Stimulated activated memory B cell treated with anti-CD40 and anti-IgM and Interleukin-4, amounts not matched to agents 10 μg/mL and 1 μg/mL and 100 μg/mL, for 72 hours (primary cell): ENCODE results near the gene PTPRM.

ENCODE experiments used
- ATAC-seq: fragments of 150-1000 bp; cut with Tn5 transposase; 2 replicates; pipeline ENCODE4 v1.10.0; 2021
- H3K27ac Mint-ChIP-seq: one replicate; pipeline ENCODE4 v1.8.0; 2022; ENCODE audit warnings: mild to moderate bottlenecking, mixed read lengths
- H3K27me3 Mint-ChIP-seq: one replicate; pipeline ENCODE4 v1.8.0; 2022; ENCODE audit warnings: mixed read lengths
- H3K36me3 Mint-ChIP-seq: one replicate; pipeline ENCODE4 v1.8.0; 2022; ENCODE audit warnings: mixed read lengths
- H3K4me1 Mint-ChIP-seq: one replicate; pipeline ENCODE4 v1.8.0; 2022; ENCODE audit warnings: mixed read lengths
- H3K4me3 Mint-ChIP-seq: one replicate; pipeline ENCODE4 v1.8.0; 2022; ENCODE audit warnings: mild to moderate bottlenecking, moderate library complexity, mixed read lengths
- H3K9me3 Mint-ChIP-seq: one replicate; pipeline ENCODE4 v1.8.0; 2022; ENCODE audit warnings: mixed read lengths

Gene PTPRM

DNA sequence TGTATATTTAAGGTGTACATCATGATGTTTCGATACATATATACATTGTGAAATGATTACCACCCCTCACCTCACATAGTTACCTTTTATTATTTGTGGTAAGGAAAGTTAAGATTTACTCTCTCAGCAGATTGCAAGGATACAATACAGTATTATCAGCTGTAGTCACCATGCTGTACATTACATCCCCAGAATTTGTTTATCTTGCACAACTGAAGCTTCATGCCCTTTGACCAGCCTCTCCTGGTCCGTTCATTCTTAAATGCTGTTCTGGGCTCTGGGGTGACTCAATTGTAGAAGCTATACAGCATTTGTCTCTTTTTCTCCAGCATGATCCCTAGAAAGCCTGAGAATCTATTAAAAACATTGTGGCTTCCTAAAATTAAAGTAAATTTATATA is 90.8 kb downstream of the PTPRM start:
- H3K27me3 Mint-ChIP-seq, result no peaks in the 10 kb centered on the region
- no peak overlapping the region for H3K4me3 Mint-ChIP-seq
- no peaks in the 10 kb centered on the region for H3K4me1 Mint-ChIP-seq
- no peaks in the 10 kb centered on the region for H3K36me3 Mint-ChIP-seq
- ATAC-seq, result no peak
- H3K27ac Mint-ChIP-seq, result no peak overlapping the region
- no peaks in the 10 kb centered on the region for H3K9me3 Mint-ChIP-seq

DNA sequence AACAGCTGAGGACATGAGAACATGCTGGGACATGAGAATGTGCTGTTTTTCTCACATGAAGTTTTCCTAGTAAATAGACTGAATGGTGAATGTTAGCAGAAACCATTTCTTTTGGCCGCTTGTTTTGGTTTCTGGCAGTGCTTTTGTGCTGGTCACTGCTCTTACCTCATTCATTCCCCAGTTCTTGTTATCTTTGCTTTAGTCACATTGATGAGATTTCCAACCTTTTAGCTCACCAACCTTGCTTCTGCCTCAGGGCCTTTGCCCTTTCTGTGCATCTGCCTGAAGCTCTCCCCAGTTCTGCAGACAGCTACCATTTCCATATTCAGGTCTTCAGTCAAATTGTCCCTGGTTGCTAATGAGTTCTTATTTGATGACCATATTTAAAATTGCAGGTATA is 91.6 kb downstream of the PTPRM start:
- Mint-ChIP-seq H3K9me3 (no peaks in the 10 kb centered on the region), H3K27me3 (no peaks in the 10 kb centered on the region), H3K27ac (no peak overlapping the region), H3K4me1 (no peaks in the 10 kb centered on the region), H3K36me3 (no peaks in the 10 kb centered on the region), H3K4me3 (no peak overlapping the region)
- no peak for ATAC-seq

DNA sequence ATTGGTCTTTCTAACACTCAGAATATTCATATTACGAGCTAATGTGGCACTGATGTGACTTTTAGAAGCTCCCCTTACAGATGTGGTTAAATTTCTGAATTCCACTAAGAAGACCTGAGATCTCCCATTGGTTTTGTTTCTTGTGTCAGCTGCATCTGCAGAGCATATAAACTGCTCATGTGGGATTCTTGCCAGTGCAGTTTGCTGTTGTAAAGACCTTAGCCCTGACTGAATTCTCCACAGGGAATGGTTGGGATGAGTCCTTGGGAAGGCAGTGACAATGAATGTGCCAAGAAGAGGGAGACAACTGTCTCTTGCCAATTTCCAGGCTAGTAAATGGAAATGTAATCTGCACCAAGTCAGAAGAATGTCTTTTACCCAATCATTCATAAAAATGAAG is 94.1 kb downstream of the PTPRM start:
- Mint-ChIP-seq H3K36me3 (no peaks in the 10 kb centered on the region), H3K27me3 (no peaks in the 10 kb centered on the region), H3K4me3 (no peak overlapping the region), H3K4me1 (no peaks in the 10 kb centered on the region), H3K27ac (no peak overlapping the region), H3K9me3 (peaks cover 3% of the 10 kb centered on the region)
- no peak for ATAC-seq

DNA sequence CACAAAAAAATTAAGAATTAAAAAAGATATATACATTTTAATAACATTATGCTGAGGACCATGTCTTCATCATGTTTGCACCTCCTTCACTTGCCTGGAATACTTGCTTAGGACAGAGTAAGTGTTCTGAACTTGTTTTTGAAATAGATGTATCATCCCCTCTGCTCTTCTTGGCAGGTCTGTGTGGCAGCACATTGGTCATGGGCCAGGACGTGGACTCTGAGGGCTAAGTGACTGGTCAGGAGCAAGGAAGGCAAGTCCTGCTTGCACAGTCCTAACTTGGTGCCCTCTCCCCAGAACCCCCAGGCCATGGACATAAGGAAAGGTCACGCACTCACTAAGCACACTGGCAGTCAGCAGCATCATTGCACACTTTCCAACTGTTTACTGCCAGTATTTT is 95.8 kb downstream of the PTPRM start:
- H3K27ac Mint-ChIP-seq, result no peak overlapping the region
- no peak for ATAC-seq
- no peaks in the 10 kb centered on the region for H3K36me3 Mint-ChIP-seq
- no peak overlapping the region for H3K4me3 Mint-ChIP-seq
- no peaks in the 10 kb centered on the region for H3K27me3 Mint-ChIP-seq
- H3K4me1 Mint-ChIP-seq, result no peaks in the 10 kb centered on the region
- H3K9me3 Mint-ChIP-seq, result peaks cover 3% of the 10 kb centered on the region

DNA sequence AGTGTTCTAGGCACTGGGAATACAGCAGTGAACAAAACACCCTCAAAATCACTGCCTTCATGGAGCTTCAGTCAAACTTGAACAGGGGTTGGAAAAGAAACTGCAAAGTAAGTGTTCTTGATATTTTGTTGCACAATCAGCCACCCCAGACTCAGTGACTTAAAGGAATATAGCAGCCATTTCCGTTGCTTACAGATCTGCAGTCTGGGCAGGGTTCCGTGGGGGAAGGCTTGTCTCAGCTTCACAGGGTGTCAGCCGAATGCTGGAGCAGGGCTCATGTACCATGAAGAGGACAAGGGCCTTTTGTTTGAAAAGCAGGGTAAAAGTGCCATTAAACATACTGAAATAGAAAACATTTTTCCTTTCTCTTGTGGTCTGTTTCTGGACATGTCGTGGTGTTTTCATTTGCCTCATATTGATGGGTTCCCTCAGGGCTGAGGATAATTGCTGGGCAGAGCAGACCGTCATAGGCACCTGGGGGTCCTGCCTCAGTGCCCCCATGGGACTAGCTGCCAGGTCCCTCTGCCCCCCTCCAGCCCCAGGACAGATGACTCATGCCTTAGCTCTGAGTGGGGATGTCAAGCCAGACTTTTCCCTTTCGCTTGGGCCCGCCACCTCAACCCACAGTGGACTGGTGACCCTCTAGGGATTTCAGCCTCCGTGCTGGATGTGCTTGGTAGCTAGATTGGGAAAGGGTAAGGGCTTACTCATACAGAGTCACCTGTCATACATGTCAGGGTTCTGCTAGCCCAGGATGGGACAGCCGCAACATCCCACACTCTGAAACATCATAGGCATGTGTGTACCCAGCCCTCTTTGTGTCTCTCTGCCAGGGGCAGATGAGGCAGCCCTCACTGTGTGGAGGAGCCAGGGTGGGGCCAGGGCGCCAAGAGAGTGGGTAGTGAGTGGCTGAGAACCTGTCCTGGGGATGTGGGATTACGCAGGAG is 96.5 kb downstream of the PTPRM start:
- Mint-ChIP-seq H3K27ac (no peak overlapping the region), H3K4me1 (no peaks in the 10 kb centered on the region), H3K9me3 (peaks cover 3% of the 10 kb centered on the region), H3K27me3 (no peaks in the 10 kb centered on the region), H3K4me3 (no peak overlapping the region), H3K36me3 (no peaks in the 10 kb centered on the region)
- ATAC-seq, result peak; percentile 37

DNA sequence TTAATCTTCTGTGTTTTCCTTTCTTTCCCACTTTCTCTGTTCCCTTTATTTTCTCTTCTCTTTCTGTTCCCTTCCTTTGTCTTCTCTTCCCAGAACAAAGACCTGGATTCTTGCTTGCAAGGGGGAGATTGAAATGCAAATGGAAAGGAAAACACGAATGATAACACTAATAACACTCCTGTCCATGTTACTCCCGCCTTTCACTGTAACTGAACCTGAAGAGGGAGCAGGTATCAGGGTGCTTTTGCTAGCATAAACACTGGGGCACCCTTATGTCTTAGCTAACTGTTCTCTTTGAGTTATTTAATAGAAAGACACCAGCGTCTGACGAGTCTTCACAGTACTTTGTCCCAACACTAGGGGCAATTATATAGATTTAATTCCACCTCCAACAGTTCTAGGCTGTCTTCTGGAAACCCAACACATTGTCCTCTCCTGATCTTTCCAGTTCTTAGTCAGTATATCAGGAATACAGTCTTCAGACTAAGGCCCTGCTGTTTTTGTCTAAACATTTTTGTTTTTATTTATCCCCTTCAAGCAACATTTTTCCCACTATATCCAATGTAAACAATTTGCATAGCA is 99.2 kb downstream of the PTPRM start:
- no peak for ATAC-seq
- Mint-ChIP-seq H3K36me3 (no peaks in the 10 kb centered on the region), H3K4me3 (no peak overlapping the region), H3K9me3 (peaks cover 3% of the 10 kb centered on the region), H3K27ac (no peak overlapping the region), H3K27me3 (no peaks in the 10 kb centered on the region), H3K4me1 (no peaks in the 10 kb centered on the region)

DNA sequence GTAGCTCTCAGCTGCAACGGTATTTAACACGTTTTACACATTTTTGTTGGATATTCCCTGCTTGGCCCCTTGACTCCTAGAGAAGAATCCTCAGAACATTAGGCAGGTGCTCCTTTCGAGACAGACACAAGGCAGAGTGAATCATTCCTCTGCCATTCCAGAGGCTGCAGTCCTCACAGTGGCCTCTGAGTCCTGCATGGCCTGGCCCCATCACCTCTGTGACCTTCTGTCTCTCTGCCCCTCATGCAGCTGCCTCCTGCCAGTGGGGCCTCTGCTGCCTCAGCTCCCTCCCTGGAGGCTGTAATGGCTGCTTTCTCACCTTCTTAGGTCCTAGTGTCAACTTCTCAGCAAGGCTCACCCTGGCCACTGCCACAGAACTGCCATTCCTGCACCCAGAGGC is 101.3 kb downstream of the PTPRM start:
- Mint-ChIP-seq H3K4me3 (no peak overlapping the region), H3K36me3 (no peaks in the 10 kb centered on the region), H3K4me1 (no peaks in the 10 kb centered on the region), H3K9me3 (peaks cover 5% of the 10 kb centered on the region), H3K27ac (no peak overlapping the region), H3K27me3 (no peaks in the 10 kb centered on the region)
- no peak for ATAC-seq

DNA sequence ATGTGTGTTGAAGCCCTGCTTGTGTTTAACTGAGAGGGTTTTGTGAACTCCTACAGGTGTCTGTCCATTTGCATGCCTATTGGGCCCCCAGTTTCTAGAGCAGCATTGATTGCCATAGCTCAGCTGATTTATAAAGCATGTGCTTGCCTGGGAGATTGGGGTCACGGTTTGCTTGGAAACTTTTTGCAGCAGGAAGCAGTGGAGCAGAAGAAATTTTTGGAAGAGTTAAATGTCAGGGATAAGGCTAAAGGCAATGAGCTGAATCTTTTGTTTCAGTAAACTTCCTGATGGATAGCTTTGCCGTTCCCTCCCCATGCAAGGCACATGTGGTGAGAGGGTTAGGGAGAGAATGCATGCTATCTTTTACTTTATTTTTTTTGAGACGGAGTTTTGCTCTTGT is 102.2 kb downstream of the PTPRM start:
- Mint-ChIP-seq H3K4me3 (no peak overlapping the region), H3K9me3 (peaks cover 9% of the 10 kb centered on the region), H3K27ac (no peak overlapping the region), H3K36me3 (no peaks in the 10 kb centered on the region), H3K4me1 (no peaks in the 10 kb centered on the region), H3K27me3 (no peaks in the 10 kb centered on the region)
- ATAC-seq, result no peak

DNA sequence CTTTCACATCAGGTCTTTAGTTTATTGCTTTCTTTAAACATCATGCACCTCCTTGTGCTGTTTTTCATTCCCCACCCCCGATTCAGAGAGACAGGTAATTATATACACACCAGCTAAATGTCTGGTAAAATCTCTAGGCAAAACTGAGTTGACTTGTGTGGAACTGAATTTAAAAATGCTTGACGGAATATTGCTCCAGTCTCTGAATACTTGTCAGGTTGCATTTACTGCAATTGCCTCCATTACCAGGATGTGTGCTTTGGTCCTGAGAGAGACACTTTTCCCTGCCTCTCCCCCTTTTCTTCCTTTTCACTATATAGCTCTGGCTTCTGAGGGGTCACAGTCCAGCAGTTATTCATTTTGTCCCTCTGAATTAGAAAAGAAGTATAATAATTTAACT is 104.0 kb downstream of the PTPRM start:
- Mint-ChIP-seq H3K4me3 (no peak overlapping the region), H3K27me3 (no peaks in the 10 kb centered on the region), H3K9me3 (peaks cover 5% of the 10 kb centered on the region), H3K27ac (no peak overlapping the region), H3K4me1 (no peaks in the 10 kb centered on the region), H3K36me3 (no peaks in the 10 kb centered on the region)
- no peak for ATAC-seq

DNA sequence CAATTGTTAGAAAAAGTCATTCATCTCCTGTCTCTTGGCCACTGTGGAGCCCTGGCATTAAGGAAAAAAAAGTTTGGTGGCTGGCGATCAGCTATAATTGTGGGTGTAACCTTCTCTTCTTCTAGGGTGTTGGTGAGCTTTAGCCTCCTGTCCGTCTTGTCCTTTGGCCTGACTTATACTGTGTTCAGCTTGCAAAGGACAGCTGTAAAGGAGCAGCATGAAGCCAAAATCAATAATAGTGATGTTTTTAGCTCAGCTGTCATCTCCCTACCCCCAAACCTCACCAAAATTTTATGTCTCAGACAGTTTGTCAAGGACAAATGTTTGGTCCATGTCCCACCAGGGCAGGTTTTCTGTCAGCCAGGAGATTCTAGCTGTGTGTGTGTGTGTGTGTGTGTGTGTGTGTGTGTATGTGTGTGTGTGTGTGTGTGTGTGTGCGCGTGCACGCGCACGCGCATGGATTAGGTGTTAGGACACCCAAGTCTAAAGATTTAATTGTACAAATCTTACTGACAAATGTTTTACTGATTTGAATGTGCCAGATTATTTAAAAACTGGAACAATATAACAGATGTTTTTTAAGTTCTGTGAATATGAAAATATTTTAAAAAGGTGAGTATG is 109.2 kb downstream of the PTPRM start:
- no peak overlapping the region for H3K4me3 Mint-ChIP-seq
- H3K27ac Mint-ChIP-seq, result no peak overlapping the region
- no peak for ATAC-seq
- H3K27me3 Mint-ChIP-seq, result no peaks in the 10 kb centered on the region
- peaks cover 7% of the 10 kb centered on the region for H3K9me3 Mint-ChIP-seq
- no peaks in the 10 kb centered on the region for H3K4me1 Mint-ChIP-seq
- no peaks in the 10 kb centered on the region for H3K36me3 Mint-ChIP-seq

DNA sequence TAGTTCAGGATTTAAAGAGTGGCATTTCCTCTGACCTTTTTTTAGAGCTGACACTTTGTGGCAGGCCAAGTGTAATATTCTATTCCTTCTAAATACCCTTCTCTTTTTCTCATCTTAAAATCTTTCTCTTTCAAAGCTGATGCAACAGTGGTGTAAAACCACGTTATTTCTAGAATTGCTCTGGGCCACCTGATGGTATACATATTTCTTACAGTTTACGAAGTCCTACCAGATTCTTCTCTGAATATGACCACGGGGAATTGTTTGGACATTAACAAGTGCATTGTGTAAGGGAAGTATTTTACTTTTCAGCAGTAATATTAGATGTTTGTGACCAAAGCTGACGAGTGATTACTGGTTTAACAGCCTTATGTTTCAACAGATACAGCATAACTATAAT is 109.9 kb downstream of the PTPRM start:
- H3K27me3 Mint-ChIP-seq, result no peaks in the 10 kb centered on the region
- no peak overlapping the region for H3K4me3 Mint-ChIP-seq
- no peaks in the 10 kb centered on the region for H3K4me1 Mint-ChIP-seq
- H3K36me3 Mint-ChIP-seq, result no peaks in the 10 kb centered on the region
- no peak overlapping the region for H3K27ac Mint-ChIP-seq
- H3K9me3 Mint-ChIP-seq, result peaks cover 7% of the 10 kb centered on the region
- ATAC-seq, result no peak

DNA sequence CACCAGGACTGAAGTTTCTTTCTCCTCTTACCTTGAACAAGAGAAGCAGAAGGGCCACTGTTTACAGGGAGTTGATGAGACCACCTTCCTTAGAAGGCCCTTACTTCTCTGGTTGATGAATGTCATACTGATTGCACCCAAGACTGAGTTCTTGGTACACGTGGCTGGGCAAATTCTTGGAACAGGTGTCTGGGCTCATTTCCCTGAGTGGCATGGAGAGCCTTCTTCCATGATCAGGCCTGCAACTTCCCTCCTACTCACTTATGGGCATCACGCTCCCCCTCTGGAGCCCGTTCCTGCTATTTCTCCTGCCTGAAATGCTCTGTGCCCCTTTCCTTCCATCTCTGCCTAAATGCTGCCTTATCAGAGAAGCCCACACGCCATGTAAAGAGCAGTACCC is 110.3 kb downstream of the PTPRM start:
- H3K4me1 Mint-ChIP-seq, result no peaks in the 10 kb centered on the region
- H3K36me3 Mint-ChIP-seq, result no peaks in the 10 kb centered on the region
- H3K27ac Mint-ChIP-seq, result no peak overlapping the region
- H3K27me3 Mint-ChIP-seq, result no peaks in the 10 kb centered on the region
- peaks cover 7% of the 10 kb centered on the region for H3K9me3 Mint-ChIP-seq
- ATAC-seq, result no peak
- no peak overlapping the region for H3K4me3 Mint-ChIP-seq

DNA sequence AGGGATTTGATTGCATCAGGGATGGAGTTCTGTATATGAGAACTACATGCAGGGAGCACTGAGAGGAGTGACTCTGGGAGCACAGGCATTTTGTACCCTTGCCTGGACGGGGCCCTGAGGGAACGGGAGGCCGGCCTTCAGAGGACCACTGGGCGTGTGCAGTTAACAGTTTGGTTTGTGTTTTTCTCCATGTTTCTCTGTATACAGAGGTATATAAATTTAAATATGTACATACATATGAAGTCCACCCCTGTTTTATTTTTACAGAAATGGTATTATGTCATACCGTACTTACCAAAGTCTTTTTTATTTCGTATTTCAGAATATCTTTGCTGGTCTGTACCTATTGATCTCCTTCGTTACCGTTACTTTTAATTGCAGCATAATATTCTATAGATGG is 111.3 kb downstream of the PTPRM start:
- Mint-ChIP-seq H3K4me1 (no peaks in the 10 kb centered on the region), H3K36me3 (no peaks in the 10 kb centered on the region), H3K27me3 (no peaks in the 10 kb centered on the region), H3K27ac (no peak overlapping the region), H3K4me3 (no peak overlapping the region), H3K9me3 (peaks cover 5% of the 10 kb centered on the region)
- no peak for ATAC-seq

DNA sequence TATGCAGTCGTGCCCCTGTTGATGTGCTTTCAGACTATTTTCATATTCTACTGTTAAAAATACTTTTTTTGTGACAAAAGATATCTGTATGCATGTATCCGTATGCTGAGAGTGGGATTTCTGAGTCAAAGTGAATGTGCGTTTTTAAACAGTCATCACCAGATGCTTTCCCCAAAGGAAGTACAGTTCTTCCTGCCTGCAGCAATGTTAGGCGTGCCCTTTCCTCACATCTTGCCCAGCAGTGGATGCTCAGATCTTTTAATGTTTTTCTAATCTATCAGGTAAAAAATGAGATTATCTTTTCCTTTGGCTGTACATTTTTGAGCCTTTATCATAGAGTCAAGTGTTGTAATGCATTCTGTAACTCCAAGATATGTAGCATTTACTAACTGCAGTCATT is 111.7 kb downstream of the PTPRM start:
- H3K4me1 Mint-ChIP-seq, result no peaks in the 10 kb centered on the region
- H3K27ac Mint-ChIP-seq, result no peak overlapping the region
- no peak for ATAC-seq
- no peaks in the 10 kb centered on the region for H3K36me3 Mint-ChIP-seq
- H3K27me3 Mint-ChIP-seq, result no peaks in the 10 kb centered on the region
- H3K9me3 Mint-ChIP-seq, result peaks cover 2% of the 10 kb centered on the region
- H3K4me3 Mint-ChIP-seq, result no peak overlapping the region

DNA sequence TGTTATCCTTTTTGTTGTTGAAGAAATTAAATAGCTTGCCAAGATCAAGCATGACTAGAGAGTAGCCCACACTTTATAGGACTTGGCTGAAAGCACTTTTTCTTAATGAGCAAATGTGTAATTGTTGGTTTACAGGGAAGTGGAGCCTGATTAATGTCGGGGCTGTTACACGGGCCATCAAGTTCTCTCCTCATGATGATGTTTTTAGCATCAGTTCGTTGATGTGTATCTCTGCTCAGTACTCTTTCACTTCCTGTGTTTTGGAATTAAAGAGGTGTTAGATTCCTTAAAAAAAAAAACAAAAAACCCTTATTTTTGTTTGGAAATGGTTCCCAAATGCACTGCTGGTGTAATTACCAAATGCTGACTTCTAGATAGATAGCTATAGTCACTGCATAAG is 114.2 kb downstream of the PTPRM start:
- Mint-ChIP-seq H3K27me3 (no peaks in the 10 kb centered on the region), H3K4me3 (no peak overlapping the region), H3K36me3 (no peaks in the 10 kb centered on the region), H3K4me1 (no peaks in the 10 kb centered on the region), H3K27ac (no peak overlapping the region), H3K9me3 (peaks cover 2% of the 10 kb centered on the region)
- no peak for ATAC-seq

DNA sequence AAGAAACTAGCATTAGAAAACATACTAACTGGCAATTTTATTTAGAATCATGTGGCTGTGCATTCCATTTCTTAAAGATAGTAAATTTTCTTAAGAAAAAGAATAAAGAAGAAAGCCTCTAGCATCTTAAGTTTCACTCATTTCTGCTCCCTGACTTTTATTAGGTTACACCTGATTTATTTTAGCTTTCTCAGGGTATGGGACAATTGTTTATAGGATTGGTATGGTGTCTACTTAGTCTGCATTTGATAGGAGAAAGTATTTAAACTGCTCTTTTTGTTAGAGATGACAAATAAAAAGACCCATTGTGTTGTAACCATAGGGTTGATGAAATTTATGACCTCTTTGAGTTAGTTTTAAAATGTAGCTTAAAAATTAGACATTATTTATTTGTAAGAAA is 115.2 kb downstream of the PTPRM start:
- Mint-ChIP-seq H3K36me3 (no peaks in the 10 kb centered on the region), H3K4me3 (no peak overlapping the region), H3K27ac (no peak overlapping the region), H3K9me3 (peaks cover 2% of the 10 kb centered on the region), H3K4me1 (no peaks in the 10 kb centered on the region), H3K27me3 (no peaks in the 10 kb centered on the region)
- no peak for ATAC-seq
